Measurements from ENCODE around the gene BPGM. TPM values are rescaled to one million over a fixed set of nuclear protein-coding genes. Genes with fewer than 3 reads are reported as not detected.
"Not testable (repeated sequence)": the region's sequence is repeated elsewhere in the genome, so short reads cannot be mapped to it uniquely, and the experiment has no call there.

BPGM gene
- total and polyA plus RNA-seq, 5 donors from 2014 or later: 14.8 to 30.2 (median 27.0) TPM

DNA sequence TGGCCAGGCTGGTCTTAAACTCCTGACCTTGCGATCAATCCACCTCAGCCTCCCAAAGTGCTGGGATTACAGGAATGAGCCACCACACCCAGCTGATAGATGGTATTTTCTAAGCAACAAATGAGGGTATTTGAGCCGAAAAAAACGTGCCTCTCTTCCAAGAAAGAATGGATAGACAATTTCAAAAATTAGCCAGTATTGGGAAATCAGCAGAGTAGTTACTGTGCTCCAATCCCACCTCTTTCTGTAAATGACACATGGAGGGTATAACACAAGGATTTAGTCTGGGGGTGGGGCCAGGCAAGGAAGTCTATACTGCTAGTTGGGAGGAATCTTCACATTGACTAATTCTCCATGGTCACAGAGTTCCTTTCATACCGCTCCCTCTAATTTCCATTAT lies 9.2 kb upstream of the BPGM start:
- no peaks in the 10 kb centered on the region for H3K9me3 ChIP-seq (ENCODE audit: control insufficient read depth in 2 of 2, low read length in 2 of 2)
- no peaks in the 10 kb centered on the region for H3K36me3 Mint-ChIP-seq
- ATAC-seq (ENCODE audit: low read depth in 2 of 2) (no peak), DNase-seq (no peak)
- H3K4me3 Mint-ChIP-seq: no peak overlapping the region
- peak overlapping the region in 1 of 3 donors; percentile 76 for H3K27ac Mint-ChIP-seq
- no peaks in the 10 kb centered on the region for H3K27me3 Mint-ChIP-seq
- H3K4me3 ChIP-seq (ENCODE audit: low read depth, low read length): no peak overlapping the region
- H3K9me3 Mint-ChIP-seq: peaks cover 0 to 2% (median 0%) of the 10 kb centered on the region in 7 donors
- H3K4me1 ChIP-seq (ENCODE audit: control insufficient read depth, insufficient read depth, low read length, poor library complexity, severe bottlenecking): peaks cover 7% of the 10 kb centered on the region
- H3K27ac ChIP-seq (ENCODE audit: insufficient read depth, low read length, poor library complexity, severe bottlenecking): no peak overlapping the region
- no peaks in the 10 kb centered on the region for H3K27me3 ChIP-seq (ENCODE audit: control insufficient read depth, insufficient read depth, low read length)
- H3K36me3 ChIP-seq (ENCODE audit: control insufficient read depth, insufficient read depth, low read length): no peaks in the 10 kb centered on the region
- H3K4me1 Mint-ChIP-seq: peaks cover 18 to 37% (median 27%) of the 10 kb centered on the region in 4 donors

- peaks cover 18 to 37% (median 25%) of the 10 kb centered on the region in 4 donors for H3K4me1 Mint-ChIP-seq
- peaks cover 0 to 2% (median 0%) of the 10 kb centered on the region in 7 donors for H3K9me3 Mint-ChIP-seq
- Histone ChIP-seq H3K9me3 (ENCODE audit: control insufficient read depth in 2 of 2, low read length in 2 of 2) (no peaks in the 10 kb centered on the region), H3K36me3 (ENCODE audit: control insufficient read depth, insufficient read depth, low read length) (no peaks in the 10 kb centered on the region), H3K27me3 (ENCODE audit: control insufficient read depth, insufficient read depth, low read length) (no peaks in the 10 kb centered on the region), H3K4me1 (ENCODE audit: control insufficient read depth, insufficient read depth, low read length, poor library complexity, severe bottlenecking) (peaks cover 7% of the 10 kb centered on the region), H3K4me3 (ENCODE audit: low read depth, low read length) (no peak overlapping the region), H3K27ac (ENCODE audit: insufficient read depth, low read length, poor library complexity, severe bottlenecking) (no peak overlapping the region)
- H3K27ac Mint-ChIP-seq: peak overlapping the region in 1 of 3 donors; percentile 76
- H3K4me3 Mint-ChIP-seq: peak overlapping the region in 1 of 4 donors; percentile 61
- H3K27me3 Mint-ChIP-seq: no peaks in the 10 kb centered on the region
- no peaks in the 10 kb centered on the region for H3K36me3 Mint-ChIP-seq
- DNase-seq (peak in 1 of 3 donors; percentile 73), ATAC-seq (ENCODE audit: low read depth in 2 of 2) (peak; percentile 32 to 49)
These were observed 8.5 kb upstream of the BPGM start for GRCh38 chr7:134637934-134638719.

DNA sequence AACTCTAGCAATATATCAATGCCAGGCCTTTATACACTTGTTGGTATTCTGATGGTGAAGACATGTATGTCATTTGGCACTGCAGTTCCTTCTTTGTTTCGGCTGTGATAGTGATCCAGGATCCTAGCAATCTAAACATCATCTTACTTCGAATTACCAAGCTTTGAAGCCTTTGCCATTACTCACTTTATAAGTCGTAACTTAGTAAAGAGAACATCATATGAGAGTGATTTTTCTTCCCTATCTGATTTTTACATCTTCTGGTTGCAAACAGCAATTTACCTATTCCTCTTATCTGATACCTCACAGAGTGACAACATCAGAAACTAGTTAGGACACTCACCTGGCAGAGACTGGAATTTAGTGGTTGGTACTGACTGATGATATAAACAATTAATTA lies 7.6 kb upstream of the BPGM start:
- no peaks in the 10 kb centered on the region for H3K36me3 Mint-ChIP-seq
- H3K9me3 ChIP-seq (ENCODE audit: control insufficient read depth in 2 of 2, low read length in 2 of 2): no peaks in the 10 kb centered on the region
- no peaks in the 10 kb centered on the region for H3K27me3 ChIP-seq (ENCODE audit: control insufficient read depth, insufficient read depth, low read length)
- H3K27ac Mint-ChIP-seq: peak overlapping the region in 1 of 3 donors; percentile 28
- H3K4me1 ChIP-seq (ENCODE audit: control insufficient read depth, insufficient read depth, low read length, poor library complexity, severe bottlenecking): peaks cover 7% of the 10 kb centered on the region
- H3K4me1 Mint-ChIP-seq: peaks cover 18 to 37% (median 25%) of the 10 kb centered on the region in 4 donors
- no peak overlapping the region for H3K4me3 Mint-ChIP-seq
- no peak overlapping the region for H3K27ac ChIP-seq (ENCODE audit: insufficient read depth, low read length, poor library complexity, severe bottlenecking)
- no peak for DNase-seq
- no peak for ATAC-seq (ENCODE audit: low read depth in 2 of 2)
- H3K36me3 ChIP-seq (ENCODE audit: control insufficient read depth, insufficient read depth, low read length): no peaks in the 10 kb centered on the region
- no peak overlapping the region for H3K4me3 ChIP-seq (ENCODE audit: low read depth, low read length)
- H3K27me3 Mint-ChIP-seq: no peaks in the 10 kb centered on the region
- H3K9me3 Mint-ChIP-seq: peaks cover 0 to 2% (median 0%) of the 10 kb centered on the region in 7 donors

GRCh38 chr7:134639683-134640279 lies 6.9 kb upstream of the BPGM start:
- Histone ChIP-seq H3K9me3 (ENCODE audit: control insufficient read depth in 2 of 2, low read length in 2 of 2) (no peaks in the 10 kb centered on the region), H3K4me1 (ENCODE audit: control insufficient read depth, insufficient read depth, low read length, poor library complexity, severe bottlenecking) (peaks cover 7% of the 10 kb centered on the region), H3K27me3 (ENCODE audit: control insufficient read depth, insufficient read depth, low read length) (no peaks in the 10 kb centered on the region), H3K36me3 (ENCODE audit: control insufficient read depth, insufficient read depth, low read length) (no peaks in the 10 kb centered on the region), H3K27ac (ENCODE audit: insufficient read depth, low read length, poor library complexity, severe bottlenecking) (no peak overlapping the region), H3K4me3 (ENCODE audit: low read depth, low read length) (no peak overlapping the region)
- Mint-ChIP-seq H3K27me3 (no peaks in the 10 kb centered on the region), H3K4me1 (peaks cover 18 to 37% (median 25%) of the 10 kb centered on the region in 4 donors), H3K4me3 (no peak overlapping the region), H3K9me3 (peaks cover 0 to 2% (median 0%) of the 10 kb centered on the region in 7 donors), H3K27ac (no peak overlapping the region), H3K36me3 (no peaks in the 10 kb centered on the region)
- DNase-seq (no peak), ATAC-seq (ENCODE audit: low read depth in 2 of 2) (no peak)

DNA sequence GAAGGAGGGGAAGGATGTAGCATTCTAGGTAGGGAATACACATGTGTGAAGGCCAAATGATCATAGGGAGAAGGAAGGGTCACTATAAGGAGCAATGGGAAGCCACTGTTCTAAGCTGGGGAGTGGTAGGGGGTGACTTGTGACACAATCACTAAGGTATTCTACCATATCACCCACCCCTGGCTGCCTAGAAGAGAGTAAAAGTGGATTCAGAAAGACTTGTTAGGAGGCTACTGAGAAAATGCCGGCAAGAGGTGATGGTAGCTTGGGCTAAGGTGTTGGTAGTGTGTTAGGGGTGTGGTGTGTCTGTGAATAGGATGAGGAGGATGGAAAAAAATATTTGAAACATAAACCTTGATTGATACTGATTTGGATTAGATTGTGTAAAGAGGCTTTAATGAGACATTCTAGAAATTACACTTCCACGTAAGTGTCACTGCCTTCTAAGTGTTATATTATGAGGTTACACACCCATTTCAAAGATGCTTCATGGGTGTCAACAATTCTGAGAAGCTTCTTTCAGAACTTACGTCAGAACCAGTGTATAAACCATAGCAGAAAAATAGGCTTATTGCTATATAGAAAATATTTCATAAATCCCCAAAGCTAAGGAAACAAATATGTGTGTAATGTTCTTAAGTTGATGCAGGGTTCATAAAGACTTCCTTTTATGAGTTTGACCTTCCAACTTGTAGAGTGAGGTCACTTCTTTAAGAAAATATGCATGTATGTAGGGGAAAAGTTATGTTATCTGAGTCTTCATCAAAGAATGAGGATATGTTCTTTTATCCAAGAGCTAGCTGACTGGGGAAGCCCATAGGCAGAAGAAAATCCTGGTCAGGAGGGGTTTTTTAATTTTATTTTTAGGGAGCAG lies 5.6 kb upstream of the BPGM start:
- Histone ChIP-seq H3K27ac (ENCODE audit: insufficient read depth, low read length, poor library complexity, severe bottlenecking) (no peak overlapping the region), H3K27me3 (ENCODE audit: control insufficient read depth, insufficient read depth, low read length) (no peaks in the 10 kb centered on the region), H3K9me3 (ENCODE audit: control insufficient read depth in 2 of 2, low read length in 2 of 2) (no peaks in the 10 kb centered on the region), H3K36me3 (ENCODE audit: control insufficient read depth, insufficient read depth, low read length) (no peaks in the 10 kb centered on the region), H3K4me1 (ENCODE audit: control insufficient read depth, insufficient read depth, low read length, poor library complexity, severe bottlenecking) (peaks cover 18% of the 10 kb centered on the region), H3K4me3 (ENCODE audit: low read depth, low read length) (no peak overlapping the region)
- peak in 1 of 3 donors; percentile 86 for DNase-seq
- Mint-ChIP-seq H3K4me1 (peaks cover 14 to 32% (median 20%) of the 10 kb centered on the region in 4 donors), H3K9me3 (peaks cover 0 to 2% (median 0%) of the 10 kb centered on the region in 7 donors), H3K27me3 (no peaks in the 10 kb centered on the region), H3K27ac (peak overlapping the region; percentile 36 to 86 (median 67)), H3K4me3 (peak overlapping the region in 1 of 4 donors; percentile 0), H3K36me3 (no peaks in the 10 kb centered on the region)
- ATAC-seq (ENCODE audit: low read depth in 2 of 2): peak; percentile 43 to 50

- DNase-seq; H3K9me3 ChIP-seq (ENCODE audit: control insufficient read depth in 2 of 2, low read length in 2 of 2); ATAC-seq (ENCODE audit: low read depth in 2 of 2); H3K27me3 Mint-ChIP-seq; H3K4me3 ChIP-seq (ENCODE audit: low read depth, low read length); H3K27ac ChIP-seq (ENCODE audit: insufficient read depth, low read length, poor library complexity, severe bottlenecking); H3K27me3 ChIP-seq (ENCODE audit: control insufficient read depth, insufficient read depth, low read length); H3K4me3 Mint-ChIP-seq; H3K36me3 ChIP-seq (ENCODE audit: control insufficient read depth, insufficient read depth, low read length); H3K36me3 Mint-ChIP-seq; H3K9me3 Mint-ChIP-seq: not testable (repeated sequence)
- peaks cover 21% of the 10 kb centered on the region for H3K4me1 ChIP-seq (ENCODE audit: control insufficient read depth, insufficient read depth, low read length, poor library complexity, severe bottlenecking)
- H3K4me1 Mint-ChIP-seq: peaks cover 9 to 26% (median 15%) of the 10 kb centered on the region in 4 donors
- peak overlapping the region in 2 of 3 donors; percentile 36 to 51 for H3K27ac Mint-ChIP-seq
These were observed 4.7 kb upstream of the BPGM start for GRCh38 chr7:134641981-134642380.

- Mint-ChIP-seq H3K27me3 (no peaks in the 10 kb centered on the region), H3K27ac (no peak overlapping the region), H3K36me3 (no peaks in the 10 kb centered on the region), H3K9me3 (peaks cover 0 to 2% (median 0%) of the 10 kb centered on the region in 7 donors), H3K4me1 (peaks cover 5 to 22% (median 10%) of the 10 kb centered on the region in 4 donors), H3K4me3 (no peak overlapping the region)
- Histone ChIP-seq H3K4me1 (ENCODE audit: control insufficient read depth, insufficient read depth, low read length, poor library complexity, severe bottlenecking) (peaks cover 25% of the 10 kb centered on the region), H3K36me3 (ENCODE audit: control insufficient read depth, insufficient read depth, low read length) (no peaks in the 10 kb centered on the region), H3K9me3 (ENCODE audit: control insufficient read depth in 2 of 2, low read length in 2 of 2) (no peaks in the 10 kb centered on the region), H3K4me3 (ENCODE audit: low read depth, low read length) (no peak overlapping the region), H3K27ac (ENCODE audit: insufficient read depth, low read length, poor library complexity, severe bottlenecking) (no peak overlapping the region), H3K27me3 (ENCODE audit: control insufficient read depth, insufficient read depth, low read length) (no peaks in the 10 kb centered on the region)
- DNase-seq: no peak
- ATAC-seq (ENCODE audit: low read depth in 2 of 2): no peak
These were observed 3.5 kb upstream of the BPGM start for GRCh38 chr7:134643131-134643530.

Data from CD4-positive, CD25-positive, alpha-beta regulatory T cell (primary cell).